AG04450 (cell line): Measurements from ENCODE around the gene UVRAG. TPM values are rescaled to one million over a fixed set of nuclear protein-coding genes. Genes with fewer than 3 reads are reported as not detected.

Source experiments
- CTCF ChIA-PET: fragments of 300-600, 350-600 bp; formaldehyde crosslinking; extraction: SDS; loops from one replicate; lab custom pipeline; 2022; ENCODE audit warnings: antibody characterized with exemption, inconsistent platforms; lab: Charles Lee
- POLR2A ChIA-PET: fragments of 350-600 bp; formaldehyde crosslinking; extraction: SDS; loops from one replicate; lab custom pipeline; 2021; ENCODE audit warnings: antibody characterized with exemption, inconsistent platforms; lab: Yijun Ruan, JAX
- DNase-seq: peaks from one replicate; pipeline ENCODE4 v3.0.0-alpha.2; 2011; ENCODE audit warnings: low read depth, low spot score
- H3K27ac ChIP-seq: one replicate; pipeline ENCODE4 v1.5.1; 2012; ENCODE audit warnings: low read depth, low read length, control low read depth
- H3K27me3 ChIP-seq: one replicate; pipeline ENCODE4 v1.6.0; 2012; ENCODE audit warnings: low read length; ENCODE audit not compliant: control insufficient read depth, insufficient read depth
- H3K4me3 ChIP-seq: 2 replicates; pipeline ENCODE4 v1.5.1; 2011; ENCODE audit warnings: mild to moderate bottlenecking, low read depth, low read length, control low read depth
- H3K9me3 ChIP-seq: 2 replicates; pipeline ENCODE4 v1.5.1; 2012; ENCODE audit warnings: low read length; ENCODE audit not compliant: control insufficient read depth, insufficient read depth
- polyA plus RNA-seq: library from polyadenylated mRNA; depleted of rRNA; stranded (reverse); fragments of >200 nt; gene quantifications from 2 replicates; pipeline ENCODE4 v1.2.3, GENCODE V29; 2011
- TF ChIP-seq, protein P1 (sequence below): IDR thresholded peaks from 2 replicates; pipeline ENCODE4 v1.5.1; 2011; ENCODE audit warnings: low read depth, low read length, control low read depth, inconsistent platforms

UVRAG gene
- polyA plus RNA-seq, 1 experiment, result 11.6 TPM

DNA sequence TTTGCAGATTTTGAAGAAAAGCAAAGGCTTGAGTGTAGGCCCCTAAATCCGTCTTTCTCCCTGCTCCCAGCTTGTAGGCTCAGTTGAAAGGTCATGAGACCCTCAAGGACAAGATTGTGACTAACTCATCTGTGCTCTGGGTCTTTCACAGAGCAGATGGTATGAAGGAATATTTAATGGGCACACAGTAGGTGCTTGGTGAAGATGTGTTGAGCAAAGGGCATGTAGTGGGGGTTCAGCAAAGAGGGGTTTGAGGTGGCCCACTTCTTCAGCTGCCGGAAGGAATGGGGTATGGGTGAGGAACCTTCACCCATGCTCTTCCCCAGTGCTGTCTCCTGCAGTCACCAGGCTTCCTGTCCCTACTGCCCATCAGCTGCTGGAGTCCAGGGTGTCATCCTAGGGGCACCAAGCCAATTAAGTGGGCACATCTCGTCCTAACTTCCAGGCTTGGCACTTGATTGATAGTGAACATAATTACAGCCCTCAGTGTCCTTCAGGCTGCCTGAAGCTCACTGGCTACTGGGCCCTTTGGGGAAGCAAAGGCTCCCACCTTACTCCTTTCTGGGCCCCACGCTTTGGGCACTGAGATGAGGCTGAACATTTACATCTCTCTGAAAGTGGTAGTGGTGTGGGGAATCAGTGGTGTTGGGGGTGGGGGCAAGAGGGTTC lies 31.5 kb upstream of the UVRAG start:
- POLR2A ChIA-PET, result no interaction called here
- Histone ChIP-seq H3K27me3 (peaks cover 9% of the 10 kb centered on the region), H3K4me3 (no peak overlapping the region), H3K9me3 (no peaks in the 10 kb centered on the region), H3K27ac (no peak overlapping the region)
- TF ChIP-seq, protein P1, sequence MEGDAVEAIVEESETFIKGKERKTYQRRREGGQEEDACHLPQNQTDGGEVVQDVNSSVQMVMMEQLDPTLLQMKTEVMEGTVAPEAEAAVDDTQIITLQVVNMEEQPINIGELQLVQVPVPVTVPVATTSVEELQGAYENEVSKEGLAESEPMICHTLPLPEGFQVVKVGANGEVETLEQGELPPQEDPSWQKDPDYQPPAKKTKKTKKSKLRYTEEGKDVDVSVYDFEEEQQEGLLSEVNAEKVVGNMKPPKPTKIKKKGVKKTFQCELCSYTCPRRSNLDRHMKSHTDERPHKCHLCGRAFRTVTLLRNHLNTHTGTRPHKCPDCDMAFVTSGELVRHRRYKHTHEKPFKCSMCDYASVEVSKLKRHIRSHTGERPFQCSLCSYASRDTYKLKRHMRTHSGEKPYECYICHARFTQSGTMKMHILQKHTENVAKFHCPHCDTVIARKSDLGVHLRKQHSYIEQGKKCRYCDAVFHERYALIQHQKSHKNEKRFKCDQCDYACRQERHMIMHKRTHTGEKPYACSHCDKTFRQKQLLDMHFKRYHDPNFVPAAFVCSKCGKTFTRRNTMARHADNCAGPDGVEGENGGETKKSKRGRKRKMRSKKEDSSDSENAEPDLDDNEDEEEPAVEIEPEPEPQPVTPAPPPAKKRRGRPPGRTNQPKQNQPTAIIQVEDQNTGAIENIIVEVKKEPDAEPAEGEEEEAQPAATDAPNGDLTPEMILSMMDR, result no peak
- CTCF ChIA-PET, result interaction anchor here (1.7 kb wide), 1 partner anchor 19 kb away, joined by 6 read pairs; no protein-coding TSS in a partner anchor
- no peak for DNase-seq

DNA sequence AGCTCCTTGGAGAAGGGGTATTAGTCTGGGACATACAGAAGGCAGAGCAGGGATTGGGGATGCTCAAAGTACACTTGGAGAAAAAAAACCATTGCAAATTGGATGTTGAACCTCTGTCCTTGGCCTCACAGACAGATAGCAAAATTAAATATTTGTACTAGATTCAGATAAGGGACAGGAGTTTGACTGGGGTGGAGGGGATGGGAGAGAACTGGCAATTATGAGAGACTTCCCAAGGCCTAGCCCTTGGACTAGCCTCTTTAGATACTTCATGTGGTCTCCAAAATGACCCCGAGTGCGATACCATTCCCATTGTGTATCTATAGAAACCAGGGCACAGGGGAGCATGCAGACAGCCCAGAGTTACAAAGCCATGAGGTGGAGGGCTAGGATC lies 30.9 kb upstream of the UVRAG start:
- Histone ChIP-seq H3K27me3 (peaks cover 10% of the 10 kb centered on the region), H3K4me3 (no peak overlapping the region), H3K9me3 (no peaks in the 10 kb centered on the region), H3K27ac (no peak overlapping the region)
- DNase-seq, result no peak
- TF ChIP-seq, protein P1, result no peak
- CTCF ChIA-PET, result interaction anchor here (1.7 kb wide), 1 partner anchor 19 kb away, joined by 6 read pairs; no protein-coding TSS in a partner anchor
- POLR2A ChIA-PET, result no interaction called here

DNA sequence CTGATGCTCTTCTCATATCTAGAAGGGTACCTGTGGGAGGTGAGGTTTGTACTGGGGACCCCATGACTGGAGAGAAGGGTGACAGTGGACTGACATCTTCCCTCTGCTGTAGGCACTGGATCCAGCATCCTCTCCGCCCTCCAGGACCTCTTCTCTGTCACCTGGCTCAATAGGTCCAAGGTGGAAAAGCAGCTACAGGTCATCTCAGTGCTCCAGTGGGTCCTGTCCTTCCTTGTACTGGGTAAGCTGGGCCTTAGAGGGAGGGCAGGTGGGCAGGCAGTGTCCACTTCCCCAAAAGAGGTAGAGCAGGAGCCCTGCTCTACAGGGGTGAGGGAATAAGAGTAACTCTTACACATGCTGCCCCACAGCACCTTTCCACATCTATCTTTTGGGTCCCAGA lies 30.5 kb upstream of the UVRAG start:
- Histone ChIP-seq H3K4me3 (no peak overlapping the region), H3K27me3 (peaks cover 12% of the 10 kb centered on the region), H3K27ac (no peak overlapping the region), H3K9me3 (no peaks in the 10 kb centered on the region)
- TF ChIP-seq, protein P1, result no peak
- ChIA-PET POLR2A (no interaction called here), CTCF (no interaction called here)
- no peak for DNase-seq

DNA sequence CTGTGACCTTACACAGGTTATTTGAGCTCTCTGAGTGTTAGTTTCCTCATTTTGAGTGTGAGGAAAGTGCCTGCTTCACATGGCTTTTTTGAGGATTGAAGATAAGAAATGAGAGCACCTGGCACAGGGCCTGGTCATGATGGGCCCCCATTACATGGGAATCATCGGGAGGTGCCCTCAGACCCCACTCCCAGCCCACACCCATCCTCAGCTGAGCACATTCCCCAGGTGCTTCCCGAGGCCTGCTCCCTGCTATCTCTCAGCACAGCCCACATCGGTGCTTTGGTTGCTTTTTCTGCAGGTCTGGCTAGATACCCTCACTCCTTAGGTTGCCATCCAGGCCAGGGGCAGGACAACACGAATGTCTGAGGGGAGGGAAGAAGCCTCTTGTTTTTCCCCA lies 29.8 kb upstream of the UVRAG start:
- POLR2A ChIA-PET, result no interaction called here
- TF ChIP-seq, protein P1, result no peak
- Histone ChIP-seq H3K27me3 (peaks cover 19% of the 10 kb centered on the region), H3K4me3 (no peak overlapping the region), H3K9me3 (no peaks in the 10 kb centered on the region), H3K27ac (no peak overlapping the region)
- CTCF ChIA-PET, result no interaction called here
- DNase-seq, result no peak

DNA sequence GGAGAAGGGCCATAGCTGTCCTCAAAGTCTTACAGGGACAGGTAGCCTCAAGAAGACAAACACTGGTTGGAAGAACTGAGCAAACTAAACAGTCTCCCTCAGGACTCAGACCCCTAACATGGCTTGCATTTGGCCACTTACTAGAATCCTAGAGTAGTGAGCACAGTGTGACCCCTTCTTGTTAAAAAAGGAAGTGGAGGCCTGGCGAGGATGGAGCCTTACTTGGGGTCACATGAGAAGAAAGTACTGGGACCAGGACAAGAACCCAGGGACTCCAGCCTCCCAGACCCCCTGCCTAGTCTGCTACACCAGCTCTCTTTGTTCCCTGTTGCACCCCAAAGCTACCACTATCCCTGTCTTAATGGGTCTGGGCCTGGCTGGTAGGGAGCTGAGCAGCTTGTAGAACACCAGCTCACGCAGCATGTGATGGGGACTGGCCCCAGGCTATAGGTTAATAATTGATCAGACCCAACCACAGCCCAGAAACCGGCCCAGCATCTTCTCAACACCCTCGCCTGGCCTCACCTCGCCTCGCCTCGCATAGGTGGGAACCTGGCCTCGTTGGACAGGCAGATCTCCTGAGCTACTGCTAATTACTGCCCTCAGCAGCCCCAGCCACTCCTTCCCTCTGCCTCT lies 28.8 kb upstream of the UVRAG start:
- H3K4me3 ChIP-seq, result no peak overlapping the region
- H3K27ac ChIP-seq, result no peak overlapping the region
- ChIA-PET CTCF (no interaction called here), POLR2A (no interaction called here)
- H3K9me3 ChIP-seq, result no peaks in the 10 kb centered on the region
- TF ChIP-seq, protein P1, result no peak
- no peak for DNase-seq
- peaks cover 23% of the 10 kb centered on the region for H3K27me3 ChIP-seq
